Activated T-cell treated with anti-CD3 and anti-CD28 coated beads, Interleukin-2, amount 50 U/mL, for 72 hours (primary cell): ENCODE measurements around the gene SEL1L3. TPM values are rescaled to one million over a fixed set of nuclear protein-coding genes. Genes with fewer than 3 reads are reported as not detected.
A peak's percentile ranks its signal among the peaks of the same experiment; 100 is the strongest.
"Not testable (repeated sequence)": the region's sequence is repeated elsewhere in the genome, so short reads cannot be mapped to it uniquely, and the experiment has no call there.

ENCODE experiments used
- ATAC-seq, 2 donors: fragments of 150-1000 bp; cut with Tn5 transposase; replicated peaks in 1 of 2; 2 replicates each; pipeline ENCODE4 v1.10.0; 2021; ENCODE audit warnings: moderate library complexity in 2 of 2, mild to moderate bottlenecking in 1 of 2
- DNase-seq, 2 donors: peaks; one replicate each; pipeline ENCODE4 v3.0.0; 2021 to 2022; ENCODE audit warnings: mixed read lengths in 1 of 2
- H3K27ac Mint-ChIP-seq: one replicate; pipeline ENCODE4 v1.8.0; 2022; ENCODE audit warnings: mild to moderate bottlenecking, moderate library complexity, mixed read lengths
- H3K27me3 Mint-ChIP-seq: one replicate; pipeline ENCODE4 v1.8.0; 2022; ENCODE audit warnings: low read depth, mixed read lengths
- H3K36me3 Mint-ChIP-seq, 2 donors: one replicate each; pipeline ENCODE4 v1.8.0; 2022; ENCODE audit warnings: mixed read lengths in 2 of 2, mild to moderate bottlenecking in 1 of 2; ENCODE audit not compliant: insufficient read depth in 2 of 2
- H3K4me1 Mint-ChIP-seq: one replicate; pipeline ENCODE4 v1.8.0; 2022; ENCODE audit warnings: low read depth, mixed read lengths
- H3K4me3 Mint-ChIP-seq, 2 donors: one replicate each; pipeline ENCODE4 v1.8.0; 2022; ENCODE audit warnings: mild to moderate bottlenecking in 2 of 2, mixed read lengths in 2 of 2, moderate library complexity in 2 of 2
- H3K9me3 Mint-ChIP-seq, 2 donors: one replicate each; pipeline ENCODE4 v1.8.0; 2022; ENCODE audit warnings: mixed read lengths in 2 of 2
- total RNA-seq, 2 donors: library from RNA; stranded (reverse); gene quantifications; one replicate each; pipeline ENCODE4 v1.2.3, GENCODE V29; 2022

SEL1L3 gene
- total RNA-seq, 2 donors from 2014 or later, result 27.7 to 61.2 TPM

DNA sequence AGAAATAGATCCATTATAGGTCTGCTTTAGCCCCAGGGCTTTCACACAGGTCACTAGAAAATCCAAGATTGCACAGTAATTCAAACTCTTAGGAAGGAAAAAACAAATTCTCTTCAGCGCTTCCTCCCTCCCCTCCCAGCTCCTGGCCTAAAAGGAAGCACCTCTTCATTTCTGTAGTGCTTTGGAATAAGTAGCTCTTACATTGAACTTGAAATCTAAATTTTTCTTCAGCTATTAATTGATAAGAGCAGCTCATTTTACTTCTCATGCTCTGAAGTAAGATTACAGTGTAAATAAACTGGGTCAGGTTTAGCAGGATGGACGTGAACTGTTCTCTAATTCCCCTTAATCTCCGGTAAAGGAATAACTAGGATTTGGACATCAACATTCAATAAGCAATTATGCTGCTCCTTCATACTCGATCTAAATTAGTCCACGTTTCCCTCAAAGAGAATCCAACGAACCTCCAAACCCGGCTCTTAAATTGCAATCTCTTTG, 10.9 kb upstream of the SEL1L3 start:
- Mint-ChIP-seq H3K27ac (no peak overlapping the region), H3K9me3 (no peaks in the 10 kb centered on the region), H3K27me3 (no peaks in the 10 kb centered on the region), H3K4me1 (no peaks in the 10 kb centered on the region), H3K4me3 (no peak overlapping the region), H3K36me3 (no peaks in the 10 kb centered on the region)
- DNase-seq (no peak), ATAC-seq (no peak)

DNA sequence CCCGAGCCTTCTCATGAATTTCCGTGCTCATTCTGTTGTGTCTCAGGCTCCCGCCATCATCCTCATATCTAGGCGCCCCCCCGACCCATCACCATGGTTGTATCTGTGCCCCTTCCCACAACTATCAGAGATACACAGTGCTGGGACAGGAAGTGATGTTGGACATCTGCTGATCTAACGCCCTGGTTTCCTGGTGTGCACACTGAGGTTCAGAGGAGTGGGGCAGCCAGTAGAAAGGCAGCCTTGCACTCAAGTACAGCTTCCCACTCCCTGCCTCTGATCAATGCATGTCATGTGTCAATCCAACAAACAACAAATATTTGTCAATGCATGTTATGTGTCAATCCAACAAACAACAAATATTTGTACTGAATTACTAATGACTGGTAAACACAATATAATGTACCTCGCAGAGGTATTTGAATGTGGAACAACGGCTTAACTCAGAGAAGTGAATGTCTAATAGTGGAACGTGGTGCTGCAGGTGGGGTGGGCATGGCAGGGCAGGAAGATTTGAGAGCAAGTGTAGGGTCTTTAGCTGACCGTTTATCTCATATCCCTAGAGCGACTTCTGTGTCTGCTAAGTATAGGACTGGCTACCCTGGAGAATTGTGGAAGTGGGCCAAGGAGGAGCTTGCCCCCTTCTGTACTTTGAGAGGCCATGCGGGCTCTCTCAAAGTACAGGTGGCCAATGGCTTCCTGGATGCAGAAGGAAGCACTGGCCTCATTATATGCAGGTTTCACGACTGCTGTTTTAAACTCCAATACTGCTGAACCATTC, 10.3 kb upstream of the SEL1L3 start:
- ATAC-seq, result no peak
- no peak for DNase-seq
- Mint-ChIP-seq H3K4me3 (no peak overlapping the region), H3K4me1 (no peaks in the 10 kb centered on the region), H3K36me3 (no peaks in the 10 kb centered on the region), H3K9me3 (no peaks in the 10 kb centered on the region), H3K27ac (no peak overlapping the region), H3K27me3 (no peaks in the 10 kb centered on the region)

DNA sequence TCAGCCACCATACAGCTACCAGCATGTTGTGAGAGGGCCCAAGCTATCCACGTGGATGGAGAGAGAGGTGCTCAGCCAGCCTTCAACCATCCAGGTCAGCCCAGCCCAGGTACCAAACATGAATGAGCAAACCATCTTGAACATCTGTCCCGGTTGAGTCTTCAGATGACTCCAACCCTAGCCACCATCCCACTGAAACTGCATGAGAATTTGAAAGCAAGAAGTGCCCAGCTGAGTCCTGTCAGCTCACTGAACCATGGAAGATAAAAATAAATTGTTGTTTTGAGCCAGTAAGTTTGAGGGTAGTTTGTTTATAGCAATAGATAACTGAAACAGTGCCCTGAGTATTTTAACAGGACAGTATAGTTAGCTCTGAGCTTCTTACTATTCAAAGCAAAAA, 7.3 kb upstream of the SEL1L3 start:
- no peak overlapping the region for H3K27ac Mint-ChIP-seq
- DNase-seq (no peak), ATAC-seq (peak in 1 of 2 donors; percentile 30)
- no peaks in the 10 kb centered on the region for H3K36me3 Mint-ChIP-seq
- H3K4me1 Mint-ChIP-seq, result no peaks in the 10 kb centered on the region
- H3K27me3 Mint-ChIP-seq, result no peaks in the 10 kb centered on the region
- no peaks in the 10 kb centered on the region for H3K9me3 Mint-ChIP-seq
- no peak overlapping the region for H3K4me3 Mint-ChIP-seq

DNA sequence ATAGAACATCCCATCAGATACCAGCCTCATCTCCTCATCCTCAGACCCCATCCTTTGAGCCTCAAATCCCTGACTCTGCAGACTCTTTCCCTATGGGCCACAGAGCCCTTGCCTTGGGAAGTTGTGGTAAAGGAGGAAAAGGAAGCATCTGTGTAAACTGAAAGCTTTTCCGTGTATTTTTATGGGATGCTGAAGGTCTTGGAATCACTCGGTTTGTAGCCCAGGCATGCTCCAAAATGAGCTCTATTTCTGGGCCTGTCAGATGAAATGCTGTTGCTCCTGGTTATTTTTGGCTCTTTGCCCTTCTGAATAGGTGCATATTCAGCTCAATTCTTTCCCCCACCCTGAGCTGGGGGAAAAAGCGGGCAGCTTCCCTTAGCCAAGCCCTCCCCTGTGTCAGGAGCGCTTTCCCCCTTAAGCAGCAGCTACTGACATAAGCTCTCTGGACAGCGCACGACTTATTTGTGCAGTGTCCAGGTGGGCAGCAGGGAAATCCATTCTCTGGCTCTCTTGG, 5.0 kb upstream of the SEL1L3 start:
- Mint-ChIP-seq H3K4me3 (no peak overlapping the region), H3K27ac (no peak overlapping the region), H3K36me3 (no peaks in the 10 kb centered on the region), H3K27me3 (no peaks in the 10 kb centered on the region), H3K9me3 (no peaks in the 10 kb centered on the region), H3K4me1 (no peaks in the 10 kb centered on the region)
- DNase-seq (no peak), ATAC-seq (no peak)

DNA sequence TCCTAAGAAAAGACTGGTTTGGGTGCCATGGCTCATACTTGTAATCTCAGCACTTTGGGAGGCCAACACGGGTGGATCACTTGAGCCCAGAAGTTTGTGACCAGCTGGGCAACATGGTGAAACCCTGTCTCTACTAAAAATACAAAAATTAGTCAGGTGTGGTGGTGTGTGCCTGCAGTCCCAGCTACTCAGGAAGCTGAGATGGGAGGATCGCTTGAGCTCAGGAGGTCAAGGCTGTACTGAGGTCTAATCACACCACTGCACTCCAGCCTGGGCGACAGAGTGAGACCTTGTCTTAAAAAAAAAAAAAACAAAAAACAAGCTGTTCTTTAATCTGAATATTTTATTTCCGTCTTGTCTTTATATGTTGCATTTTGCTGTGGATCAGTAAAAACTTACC, 3.6 kb upstream of the SEL1L3 start:
- H3K27me3 Mint-ChIP-seq, H3K36me3 Mint-ChIP-seq, H3K9me3 Mint-ChIP-seq, H3K4me1 Mint-ChIP-seq, H3K4me3 Mint-ChIP-seq, ATAC-seq, DNase-seq, H3K27ac Mint-ChIP-seq: not testable (repeated sequence)

DNA sequence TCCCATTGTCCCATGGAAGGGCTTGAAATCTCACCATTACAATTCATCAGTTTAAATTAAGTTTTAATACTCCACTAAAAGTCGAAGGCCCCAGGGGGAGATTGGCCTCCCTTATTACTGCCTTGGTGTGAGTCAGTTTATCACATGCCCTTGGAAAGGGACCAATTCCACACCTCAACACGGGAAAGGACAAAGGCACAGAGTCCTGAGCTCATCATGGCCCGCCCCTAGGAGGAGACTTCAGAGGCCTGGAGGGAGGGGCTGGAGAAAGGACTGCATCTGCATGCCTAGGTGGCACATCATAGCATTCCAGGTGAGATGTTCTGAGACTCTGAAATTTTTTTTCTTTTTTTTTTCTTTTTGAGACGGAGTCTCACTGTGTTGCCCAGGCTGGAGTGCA, 2.8 kb upstream of the SEL1L3 start:
- ATAC-seq (no peak), DNase-seq (no peak)
- Mint-ChIP-seq H3K4me3 (no peak overlapping the region), H3K27me3 (no peaks in the 10 kb centered on the region), H3K4me1 (peaks cover 16% of the 10 kb centered on the region), H3K36me3 (peaks cover 3 to 4% of the 10 kb centered on the region in 2 donors), H3K27ac (no peak overlapping the region), H3K9me3 (no peaks in the 10 kb centered on the region)

DNA sequence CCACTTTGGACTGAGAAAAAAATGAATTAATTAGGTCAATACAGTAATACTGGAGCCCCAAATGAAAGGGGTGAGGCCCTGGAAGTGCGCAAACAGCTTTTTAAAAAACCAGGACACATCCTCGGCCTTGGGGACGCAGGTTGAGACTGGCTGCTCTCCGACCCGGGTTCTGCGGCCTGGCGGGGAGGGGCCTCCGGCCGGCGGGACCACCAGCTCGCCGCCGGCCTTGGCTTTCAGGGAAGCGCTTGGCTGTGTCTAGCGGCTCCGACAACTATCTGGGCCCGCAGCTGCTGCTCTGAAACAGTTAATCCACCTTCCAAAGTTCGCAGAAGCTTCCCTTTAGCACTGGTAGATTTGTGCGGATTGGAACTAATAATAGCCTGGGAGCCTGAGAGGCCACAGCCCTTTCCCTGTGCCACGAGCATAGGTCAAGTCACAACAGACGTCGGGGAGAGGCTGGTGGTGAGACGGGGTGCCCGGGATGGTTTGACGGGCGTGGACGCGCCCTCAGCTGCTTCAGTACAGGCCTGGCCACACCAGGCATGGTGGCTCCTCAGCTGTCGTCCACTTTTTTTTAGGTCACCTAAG, 1.1 kb upstream of the SEL1L3 start:
- H3K27ac Mint-ChIP-seq, result peak overlapping the region; percentile 52
- no peak for DNase-seq
- H3K4me1 Mint-ChIP-seq, result peaks cover 33% of the 10 kb centered on the region
- no peaks in the 10 kb centered on the region for H3K9me3 Mint-ChIP-seq
- H3K36me3 Mint-ChIP-seq, result peaks cover 3 to 4% of the 10 kb centered on the region in 2 donors
- no peak for ATAC-seq
- H3K27me3 Mint-ChIP-seq, result no peaks in the 10 kb centered on the region
- H3K4me3 Mint-ChIP-seq, result peak overlapping the region; percentile 68 to 75

DNA sequence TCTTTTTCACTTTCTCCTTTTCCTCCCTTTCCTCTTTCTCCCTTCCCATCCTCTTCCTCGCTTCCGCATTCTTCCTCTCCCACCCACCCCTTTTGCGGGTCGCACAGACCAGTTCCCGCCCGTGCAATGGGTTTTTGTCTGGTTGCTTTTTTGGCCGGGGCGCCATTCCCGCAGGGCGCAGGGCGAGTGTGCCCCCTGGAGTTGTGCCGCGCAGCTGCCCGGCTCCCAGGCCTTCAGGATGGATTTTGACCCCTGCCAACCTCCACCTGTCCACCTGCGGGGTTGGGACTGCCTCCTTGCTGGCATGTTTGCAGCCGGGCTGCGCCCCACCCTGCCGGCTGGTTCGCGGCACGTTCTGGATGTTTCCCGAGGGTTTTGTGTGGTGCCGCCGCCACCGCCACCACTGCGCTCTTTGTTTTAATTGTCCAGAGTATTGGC, 578 bp upstream of the SEL1L3 start:
- ATAC-seq (no peak), DNase-seq (peak; percentile 21 to 32)
- Mint-ChIP-seq H3K27ac (peak overlapping the region; percentile 52), H3K4me3 (peak overlapping the region; percentile 68 to 75), H3K9me3 (no peaks in the 10 kb centered on the region), H3K4me1 (peaks cover 38% of the 10 kb centered on the region), H3K27me3 (no peaks in the 10 kb centered on the region), H3K36me3 (peaks cover 4% of the 10 kb centered on the region in 2 donors)

DNA sequence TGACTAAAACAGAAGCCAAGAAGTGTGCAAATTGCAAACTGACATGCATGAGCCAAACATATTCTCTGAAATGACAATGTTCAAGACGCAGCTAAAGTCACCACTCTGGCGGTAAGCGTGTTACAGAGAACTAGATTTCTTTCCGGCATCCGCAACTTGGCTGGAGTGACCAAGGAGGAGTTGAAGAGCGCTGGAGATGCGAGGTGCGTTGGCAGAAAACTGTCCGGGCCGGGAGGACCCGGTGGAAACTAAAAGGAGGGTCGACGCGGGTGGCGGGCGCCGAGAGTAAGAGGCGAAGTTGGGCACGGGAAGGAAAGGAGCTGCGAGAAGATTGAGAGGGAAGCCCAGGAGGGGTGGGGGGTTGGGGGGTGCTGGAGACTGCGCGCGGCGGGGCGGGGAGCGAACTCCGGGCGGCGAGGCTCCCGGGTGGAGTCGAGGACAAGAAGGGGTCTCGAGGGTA, 807 bp downstream of the SEL1L3 start:
- DNase-seq (peak; percentile 48 to 68), ATAC-seq (peak; percentile 69 to 71)
- H3K4me3 Mint-ChIP-seq, result peak overlapping the region; percentile 96
- peaks cover 4 to 8% of the 10 kb centered on the region in 2 donors for H3K36me3 Mint-ChIP-seq
- H3K9me3 Mint-ChIP-seq, result no peaks in the 10 kb centered on the region
- no peaks in the 10 kb centered on the region for H3K27me3 Mint-ChIP-seq
- H3K4me1 Mint-ChIP-seq, result peaks cover 51% of the 10 kb centered on the region
- H3K27ac Mint-ChIP-seq, result peak overlapping the region; percentile 98

DNA sequence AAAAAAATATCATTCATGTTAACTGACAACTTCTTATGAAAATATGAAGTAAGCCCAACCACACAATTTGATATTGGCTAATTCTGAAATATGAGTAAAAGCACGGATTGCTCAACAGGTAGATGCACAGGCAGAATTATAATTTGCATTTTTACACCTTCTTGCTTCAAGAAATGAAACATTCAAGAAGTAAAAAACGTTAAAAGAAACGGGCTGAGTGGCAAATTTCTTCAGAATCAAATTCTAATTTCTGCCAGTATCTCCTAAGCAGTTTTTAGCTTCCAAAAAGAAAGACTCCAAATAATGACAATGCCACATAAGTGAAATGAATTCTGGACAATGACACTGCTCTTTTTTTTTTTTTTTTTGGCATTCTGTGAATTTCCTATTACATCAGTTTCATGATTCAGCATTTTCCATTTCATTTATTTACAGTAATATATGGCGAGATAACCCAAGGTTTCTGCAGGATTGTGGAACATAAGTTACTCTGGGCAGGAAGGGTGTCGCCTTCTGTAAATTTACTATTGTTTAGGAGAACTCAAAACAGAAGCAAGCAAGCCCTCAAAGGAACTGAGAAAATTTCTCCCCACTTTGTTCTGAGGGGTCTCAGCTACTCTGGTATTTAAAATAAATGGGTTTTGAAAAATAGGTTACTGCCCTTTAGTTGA, 1.4 kb downstream of the SEL1L3 start:
- Mint-ChIP-seq H3K9me3 (no peaks in the 10 kb centered on the region), H3K27me3 (no peaks in the 10 kb centered on the region), H3K4me1 (peaks cover 57% of the 10 kb centered on the region), H3K36me3 (peaks cover 4 to 8% of the 10 kb centered on the region in 2 donors), H3K27ac (peak overlapping the region; percentile 98), H3K4me3 (peak overlapping the region; percentile 96)
- DNase-seq (no peak), ATAC-seq (no peak)

DNA sequence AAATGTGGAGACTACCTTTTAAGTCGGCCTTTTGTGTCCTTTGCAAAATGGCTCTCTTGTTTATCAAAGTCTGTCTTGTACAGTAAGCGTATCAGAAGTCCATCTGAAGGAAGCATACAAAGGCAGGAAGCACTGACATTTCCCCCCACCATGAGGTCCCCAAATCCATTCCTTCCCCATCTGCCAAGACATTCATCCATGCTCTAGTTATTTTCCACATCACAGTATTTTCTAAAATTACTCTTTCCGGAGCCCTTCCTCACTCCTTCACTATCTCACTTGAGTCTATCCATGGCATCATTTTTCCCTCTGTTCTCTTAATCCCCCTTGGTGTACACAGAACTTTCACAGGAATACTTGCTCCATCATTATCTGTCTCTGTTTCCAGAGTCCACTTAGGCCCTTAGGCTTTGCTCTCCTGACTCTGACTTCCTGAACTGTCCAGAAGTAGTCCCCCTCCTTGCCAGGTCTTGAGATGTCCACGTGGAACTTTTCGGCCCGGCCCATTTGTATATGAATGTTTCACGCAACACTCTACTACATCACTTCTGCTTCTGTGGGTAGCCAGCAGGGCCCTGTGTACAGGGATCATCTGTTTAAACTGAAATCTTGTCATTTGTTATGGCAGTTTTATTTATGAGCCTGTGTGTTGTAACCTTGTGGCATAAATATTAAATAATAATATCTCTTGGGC, 2.1 kb downstream of the SEL1L3 start:
- Mint-ChIP-seq H3K4me3 (peak overlapping the region; percentile 96), H3K4me1 (peaks cover 57% of the 10 kb centered on the region), H3K36me3 (peaks cover 4 to 8% of the 10 kb centered on the region in 2 donors), H3K27ac (peak overlapping the region; percentile 98), H3K27me3 (no peaks in the 10 kb centered on the region), H3K9me3 (no peaks in the 10 kb centered on the region)
- DNase-seq (no peak), ATAC-seq (no peak)

DNA sequence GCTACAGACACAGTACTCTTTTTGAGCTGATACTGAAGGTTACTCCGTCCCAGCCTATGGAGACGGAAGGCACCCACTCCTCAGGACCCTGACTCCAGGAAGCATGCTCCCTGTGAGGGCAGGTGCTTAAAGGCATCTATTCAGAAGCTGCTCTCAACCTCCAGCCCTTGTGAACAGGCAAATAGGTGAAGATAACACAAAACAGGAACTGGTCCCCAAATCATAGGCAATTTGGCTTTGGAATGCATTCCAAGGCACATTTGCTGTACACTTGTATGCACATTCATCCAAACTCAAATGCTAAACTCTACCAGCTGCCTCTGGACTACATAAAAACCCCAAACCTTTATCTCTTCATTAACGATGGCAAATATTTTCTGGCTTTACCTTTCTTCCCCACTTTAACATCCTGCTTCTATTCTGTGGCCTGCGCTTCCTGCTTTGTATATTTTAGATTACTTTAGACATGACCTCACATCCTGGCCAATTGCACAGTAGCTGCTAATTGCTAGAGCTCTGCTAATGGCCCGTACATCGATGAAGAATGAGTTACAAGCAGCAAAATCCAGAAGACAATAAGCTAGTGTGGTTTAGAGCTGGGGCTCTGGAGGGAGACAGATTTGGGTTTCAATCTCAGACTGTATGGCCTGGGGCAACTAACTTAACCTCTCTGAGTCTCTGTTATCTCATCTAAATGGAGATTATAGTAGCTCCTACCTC, 3.2 kb downstream of the SEL1L3 start:
- Mint-ChIP-seq H3K4me1 (peaks cover 66% of the 10 kb centered on the region), H3K27me3 (no peaks in the 10 kb centered on the region), H3K36me3 (peaks cover 4 to 8% of the 10 kb centered on the region in 2 donors), H3K4me3 (peak overlapping the region; percentile 96), H3K27ac (peak overlapping the region; percentile 98), H3K9me3 (no peaks in the 10 kb centered on the region)
- DNase-seq (no peak), ATAC-seq (peak; percentile 16 to 30)
